ENCODE results near the gene CCDC51.

DNA sequence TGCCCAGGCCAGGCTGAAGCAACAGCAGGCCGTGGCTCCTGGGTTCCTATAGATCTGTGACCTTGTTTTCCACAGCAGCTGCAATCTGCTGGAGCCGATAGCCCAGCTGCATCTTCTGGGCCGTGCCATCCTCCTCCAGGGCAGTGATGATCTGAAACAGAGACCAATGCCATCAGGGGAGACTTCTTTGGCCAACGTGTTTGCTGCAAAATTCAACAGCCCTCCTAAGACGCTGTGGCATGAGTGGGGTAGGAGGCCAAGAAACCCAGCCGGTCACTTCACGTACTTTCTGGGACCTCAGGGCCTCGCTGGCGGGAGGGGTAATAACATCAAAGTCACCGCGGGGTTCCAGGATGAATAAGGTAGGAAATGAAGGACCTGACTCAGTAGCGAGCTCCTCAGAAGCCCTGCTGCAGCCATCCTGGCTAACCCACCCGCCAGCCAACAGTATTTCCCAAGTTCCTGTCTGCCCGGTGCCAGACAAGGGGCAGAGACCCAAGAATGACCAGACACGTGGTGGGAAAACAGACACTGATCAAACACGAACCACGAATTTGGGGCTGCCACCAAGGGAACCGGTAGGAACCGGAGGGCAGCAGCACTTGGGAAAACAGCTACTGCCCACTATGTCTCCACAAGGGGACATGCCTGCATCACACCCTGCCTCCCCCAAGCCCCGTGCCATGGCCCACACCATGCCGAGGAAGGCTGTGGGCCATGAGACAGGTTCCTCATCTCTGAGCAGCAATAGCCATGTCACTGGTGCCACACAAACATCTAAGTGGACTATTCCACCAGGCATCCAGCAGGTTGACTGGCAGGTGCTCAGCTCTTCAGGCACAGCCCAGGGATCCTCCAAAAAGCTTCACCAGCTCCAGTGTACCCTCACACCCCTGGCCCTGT is 35.2 kb downstream of the CCDC51 start:
- no peak for TF ChIP-seq POLR2AphosphoS5 (IDR thresholded peaks at IDR 0.05; ENCODE audit: insufficient read depth, low read depth, low read length)
- no peak for TF ChIP-seq MYC (IDR thresholded peaks at IDR 0.05; ENCODE audit: low read depth, low read length)
- TF ChIP-seq, protein P1, sequence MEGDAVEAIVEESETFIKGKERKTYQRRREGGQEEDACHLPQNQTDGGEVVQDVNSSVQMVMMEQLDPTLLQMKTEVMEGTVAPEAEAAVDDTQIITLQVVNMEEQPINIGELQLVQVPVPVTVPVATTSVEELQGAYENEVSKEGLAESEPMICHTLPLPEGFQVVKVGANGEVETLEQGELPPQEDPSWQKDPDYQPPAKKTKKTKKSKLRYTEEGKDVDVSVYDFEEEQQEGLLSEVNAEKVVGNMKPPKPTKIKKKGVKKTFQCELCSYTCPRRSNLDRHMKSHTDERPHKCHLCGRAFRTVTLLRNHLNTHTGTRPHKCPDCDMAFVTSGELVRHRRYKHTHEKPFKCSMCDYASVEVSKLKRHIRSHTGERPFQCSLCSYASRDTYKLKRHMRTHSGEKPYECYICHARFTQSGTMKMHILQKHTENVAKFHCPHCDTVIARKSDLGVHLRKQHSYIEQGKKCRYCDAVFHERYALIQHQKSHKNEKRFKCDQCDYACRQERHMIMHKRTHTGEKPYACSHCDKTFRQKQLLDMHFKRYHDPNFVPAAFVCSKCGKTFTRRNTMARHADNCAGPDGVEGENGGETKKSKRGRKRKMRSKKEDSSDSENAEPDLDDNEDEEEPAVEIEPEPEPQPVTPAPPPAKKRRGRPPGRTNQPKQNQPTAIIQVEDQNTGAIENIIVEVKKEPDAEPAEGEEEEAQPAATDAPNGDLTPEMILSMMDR (IDR thresholded peaks at IDR 0.05; ENCODE audit: extremely low read depth in 1 of 2, insufficient read depth in 1 of 2, low read depth in 1 of 2, low read length in 2 of 2) = no peak
- TF ChIP-seq EZH2 (IDR thresholded peaks at IDR 0.05; ENCODE audit: borderline replicate concordance, low read depth, low read length, severe bottlenecking) = no peak
- TF ChIP-seq POLR2A (IDR thresholded peaks at IDR 0.05; ENCODE audit: low read depth, low read length) = no peak
- no peak for TF ChIP-seq JUN (IDR thresholded peaks at IDR 0.05; ENCODE audit: borderline replicate concordance, insufficient read depth, insufficient read length, low read depth)
- TF ChIP-seq, protein P2, sequence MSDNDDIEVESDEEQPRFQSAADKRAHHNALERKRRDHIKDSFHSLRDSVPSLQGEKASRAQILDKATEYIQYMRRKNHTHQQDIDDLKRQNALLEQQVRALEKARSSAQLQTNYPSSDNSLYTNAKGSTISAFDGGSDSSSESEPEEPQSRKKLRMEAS (IDR thresholded peaks at IDR 0.05; ENCODE audit: insufficient read depth, insufficient read length) = no peak
- TF ChIP-seq FOS (IDR thresholded peaks at IDR 0.05; ENCODE audit: borderline replicate concordance, insufficient read depth, low read length) = no peak
- TF ChIP-seq GATA2 (IDR thresholded peaks at IDR 0.05; ENCODE audit: insufficient read depth, insufficient read length, low read depth, low read length) = no peak
